Lung microvascular endothelial cell (primary cell): Measurements from ENCODE around the gene RAVER2. TPM values are rescaled to one million over a fixed set of nuclear protein-coding genes. Genes with fewer than 3 reads are reported as not detected.
"Not testable (repeated sequence)": the region's sequence is repeated elsewhere in the genome, so short reads cannot be mapped to it uniquely, and the experiment has no call there.

Source experiments
- DNase-seq, 2 donors: peaks; one replicate each; pipeline versions ENCODE4 v3.0.0 to v3.0.0-alpha.2; 2010; ENCODE audit warnings: low read depth in 2 of 2
- total RNA-seq: library from RNA; depleted of rRNA; stranded (reverse); fragments of >200 nt; gene quantifications from 2 replicates; pipeline ENCODE4 v1.2.1, GENCODE V29; 2014

Gene RAVER2
- total RNA-seq, 1 donor from 2014 or later = 0.79 TPM

- no peak for DNase-seq
These were observed 66.3 kb downstream of the RAVER2 start for GRCh38 chr1:64811131-64811530.

DNA sequence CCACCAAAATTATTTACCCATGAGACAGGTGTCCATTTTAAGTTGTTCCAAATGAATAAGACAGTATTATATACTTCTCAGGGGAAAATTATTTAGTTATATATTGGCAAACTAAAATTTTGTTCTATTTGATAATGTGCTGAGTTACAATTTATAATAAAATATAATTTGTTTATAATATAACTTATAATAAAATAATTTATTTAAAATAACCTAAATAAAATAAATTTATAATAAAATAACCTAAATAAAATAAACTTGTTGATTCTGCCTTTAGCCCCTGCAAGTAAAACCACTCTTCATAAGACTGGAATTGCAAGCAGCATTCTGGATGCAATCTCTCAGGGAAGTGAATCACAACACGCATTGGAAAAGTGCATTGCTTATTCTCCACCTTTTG, 69.6 kb downstream of the RAVER2 start:
- no peak for DNase-seq

DNA sequence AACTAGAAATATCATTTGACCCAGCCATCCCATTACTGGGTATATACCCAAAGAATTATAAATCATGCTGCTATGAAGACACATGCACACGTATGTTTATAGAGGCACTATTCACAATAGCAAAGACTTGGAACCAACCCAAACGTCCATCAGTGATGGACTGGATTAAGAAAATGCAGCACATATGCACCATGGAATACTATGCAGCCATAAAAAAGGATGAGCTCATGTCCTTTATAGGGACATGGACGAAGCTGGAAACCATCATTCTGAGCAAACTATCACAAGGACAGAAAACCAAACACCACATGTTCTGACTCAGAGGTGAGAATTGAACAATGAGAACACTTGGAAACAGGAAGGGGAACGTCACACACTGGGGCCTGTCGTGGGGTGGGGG, 72.5 kb downstream of the RAVER2 start:
- not testable (repeated sequence) for DNase-seq

GRCh38 chr1:64820572-64820971, 75.7 kb downstream of the RAVER2 start:
- not testable (repeated sequence) for DNase-seq

DNA sequence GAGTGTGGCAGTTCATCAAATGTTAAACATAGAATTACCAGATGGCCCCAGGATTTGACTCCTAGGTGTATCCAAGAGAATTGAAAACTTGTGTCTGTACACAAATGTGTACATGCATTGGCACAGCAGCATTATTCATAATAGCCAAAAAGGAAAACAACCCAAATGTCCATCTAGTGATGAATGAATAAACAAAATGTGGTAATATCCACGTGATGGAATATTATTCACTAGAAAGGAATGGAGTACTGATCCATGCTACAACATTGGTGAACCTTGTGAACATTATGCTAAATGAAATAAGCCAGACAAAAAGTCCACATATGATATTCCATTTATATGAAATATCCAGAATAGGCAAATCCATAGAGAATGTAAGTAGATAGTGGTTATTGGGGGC, 77.7 kb downstream of the RAVER2 start:
- peak in 1 of 2 donors; percentile 29 for DNase-seq

DNA sequence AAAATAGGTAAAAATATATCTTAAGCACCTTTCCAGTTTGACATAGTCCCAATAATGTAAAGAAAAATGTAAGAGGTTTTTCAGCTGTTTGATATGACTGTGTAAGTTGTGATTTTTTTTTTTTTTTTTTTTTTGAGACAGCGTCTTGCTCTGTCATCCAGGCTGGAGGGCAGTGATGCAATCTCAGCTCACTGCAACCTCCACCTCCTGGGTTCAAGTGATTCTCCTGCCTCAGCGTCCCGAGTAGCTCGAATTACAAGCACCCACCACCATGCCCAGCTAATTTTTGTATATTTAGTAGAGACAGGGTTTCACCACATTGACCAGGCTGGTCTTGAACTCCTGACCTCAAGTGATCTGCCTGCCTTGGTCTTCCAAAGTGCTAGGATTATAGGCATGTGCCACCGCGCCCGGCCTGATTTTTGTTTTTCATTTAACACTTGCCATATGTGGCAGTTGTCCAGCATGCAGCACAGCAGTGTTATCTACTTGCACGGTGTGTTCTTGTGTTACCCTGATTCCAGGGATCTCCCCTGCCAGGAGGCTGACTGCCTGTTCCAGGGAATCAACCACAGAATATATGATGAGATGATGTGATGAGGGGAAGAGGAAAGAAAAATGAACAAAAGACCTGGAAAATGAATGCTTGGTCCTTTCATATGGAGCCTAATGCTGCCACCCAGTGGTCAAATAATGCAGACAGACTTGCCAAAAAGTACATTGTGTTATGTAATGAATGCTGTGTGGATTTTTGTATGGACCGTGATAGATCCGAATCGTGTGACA, 79.0 kb downstream of the RAVER2 start:
- DNase-seq = peak; percentile 80 to 88

GRCh38 chr1:64826991-64827390, 82.1 kb downstream of the RAVER2 start:
- DNase-seq = peak in 1 of 2 donors; percentile 65

DNA sequence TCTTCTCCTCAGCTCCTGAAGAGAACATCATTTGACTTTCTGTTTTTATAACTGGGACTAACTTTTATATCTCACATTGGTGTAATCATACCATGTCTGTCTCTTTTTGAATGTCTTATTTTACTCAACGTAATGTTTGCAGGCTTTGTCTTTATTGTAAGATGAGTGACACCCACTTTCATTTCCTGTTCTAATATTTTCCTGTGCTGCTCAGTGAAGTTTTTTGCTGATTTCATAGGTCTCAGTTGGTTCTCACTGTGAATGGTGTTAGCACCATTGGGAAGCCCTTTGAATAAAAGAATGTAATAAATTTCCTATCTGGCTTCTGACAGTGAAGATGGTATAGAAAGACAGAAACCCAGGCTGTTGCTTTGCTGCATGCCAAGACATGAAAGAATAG, 84.0 kb downstream of the RAVER2 start:
- DNase-seq = peak; percentile 29 to 47

GRCh38 chr1:64829411-64830029, 84.6 kb downstream of the RAVER2 start:
- DNase-seq = no peak

- no peak for DNase-seq
These were observed 85.3 kb downstream of the RAVER2 start for GRCh38 chr1:64830030-64830651.

DNA sequence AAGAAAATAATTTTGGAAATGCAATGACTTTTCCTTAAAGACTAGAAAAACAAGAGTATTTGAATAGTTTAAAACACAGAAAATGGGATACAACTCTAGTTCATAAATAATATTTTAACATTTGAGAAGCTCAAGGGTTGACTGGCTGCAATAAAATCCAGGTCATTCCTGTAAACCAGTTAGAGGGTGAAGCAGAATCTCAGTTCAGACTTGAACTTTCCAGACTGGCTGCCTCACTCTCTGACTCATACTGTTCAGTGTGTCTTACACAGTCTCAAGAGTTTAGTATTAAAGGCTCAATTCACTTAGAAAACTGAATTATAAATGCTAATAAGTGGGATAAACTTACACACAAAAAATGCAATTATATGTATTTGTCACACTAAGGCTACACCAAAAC, 89.9 kb downstream of the RAVER2 start:
- peak in 1 of 2 donors; percentile 75 for DNase-seq

GRCh38 chr1:64836802-64837201, 91.9 kb downstream of the RAVER2 start:
- DNase-seq = peak in 1 of 2 donors; percentile 97

DNA sequence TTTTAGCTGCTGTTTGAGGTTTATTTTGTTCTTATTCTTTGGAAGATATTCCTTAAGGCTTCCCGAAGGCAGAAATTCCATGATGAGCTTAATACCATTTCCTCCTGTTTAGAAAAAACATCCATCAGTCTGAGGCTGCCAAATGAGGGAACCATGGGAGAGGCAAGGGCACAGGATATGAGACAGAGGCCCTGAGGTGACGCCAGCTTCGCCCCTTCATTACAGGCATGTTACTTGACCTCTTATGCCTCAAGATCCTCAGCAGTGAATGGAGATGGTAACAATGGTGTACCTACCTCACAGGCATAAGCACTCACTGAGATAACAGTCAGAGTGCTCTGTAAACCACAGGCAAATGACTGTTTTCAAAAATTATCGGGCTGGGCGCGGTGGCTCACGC, 93.6 kb downstream of the RAVER2 start:
- DNase-seq = peak; percentile 20 to 96

DNA sequence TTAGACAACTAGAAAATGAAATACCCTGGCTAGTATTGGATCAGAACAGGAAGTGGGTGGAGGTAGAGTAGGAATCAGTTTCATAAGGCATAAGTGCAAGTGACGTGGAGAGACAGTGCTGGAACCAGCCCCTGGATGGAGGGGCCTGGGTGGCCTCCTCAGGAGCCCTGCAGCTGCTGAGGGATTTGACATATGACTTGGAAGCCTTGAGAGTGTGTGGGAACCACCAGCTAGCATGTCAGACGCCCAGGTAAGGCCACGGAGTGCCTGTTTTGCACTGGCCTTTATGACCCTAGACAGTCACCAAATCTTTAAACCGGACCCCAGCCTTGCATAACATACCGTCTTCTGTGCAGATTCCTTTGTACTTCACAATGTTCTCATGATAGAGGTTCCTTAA, 94.4 kb downstream of the RAVER2 start:
- no peak for DNase-seq

GRCh38 chr1:64839732-64840405, 95.0 kb downstream of the RAVER2 start:
- DNase-seq = no peak

- no peak for DNase-seq
These were observed 96.6 kb downstream of the RAVER2 start for GRCh38 chr1:64841330-64842065.

GRCh38 chr1:64842224-64842623, 97.3 kb downstream of the RAVER2 start:
- DNase-seq = no peak

GRCh38 chr1:64843675-64844074, 98.8 kb downstream of the RAVER2 start:
- no peak for DNase-seq

DNA sequence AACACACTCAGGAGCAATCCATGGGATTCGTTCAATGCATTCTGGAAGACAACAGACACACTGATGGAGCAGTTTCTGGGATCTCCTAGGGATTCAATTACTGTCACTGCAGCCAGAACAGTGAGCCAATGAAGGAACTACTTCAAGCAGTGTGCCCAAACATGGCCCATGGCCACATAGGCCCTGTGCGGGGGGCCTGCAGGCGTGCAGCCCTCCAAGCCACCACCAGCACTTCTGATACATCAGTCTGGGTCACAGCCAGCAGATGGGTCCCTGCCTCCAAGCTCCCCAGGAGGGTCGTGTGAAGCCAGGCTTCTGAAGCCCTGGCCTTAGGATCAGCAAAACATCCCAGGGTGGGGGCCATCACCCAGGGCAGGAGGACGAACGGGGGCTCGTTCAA, 99.3 kb downstream of the RAVER2 start:
- no peak for DNase-seq

DNA sequence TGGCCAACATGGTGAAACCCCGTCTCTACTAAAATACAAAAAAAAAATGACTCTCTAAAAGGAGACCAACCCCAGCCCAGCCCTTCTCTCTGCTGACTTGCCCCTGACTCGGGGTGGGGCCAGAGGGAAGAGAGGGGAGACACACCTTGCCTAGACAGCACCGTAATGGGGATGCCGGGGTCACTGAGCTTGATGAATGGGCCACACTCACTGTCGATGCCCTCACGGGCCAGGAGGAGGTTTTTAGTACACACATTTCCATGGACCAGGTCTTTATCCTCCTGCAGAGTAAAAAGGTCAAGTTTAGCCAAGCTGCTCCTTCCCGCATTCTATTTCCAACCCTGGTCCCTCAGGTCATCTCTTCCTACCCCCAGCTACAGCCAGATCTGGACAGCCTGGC, 99.7 kb downstream of the RAVER2 start:
- no peak for DNase-seq

GRCh38 chr1:64845831-64846425, 101.1 kb downstream of the RAVER2 start:
- no peak for DNase-seq
